OCI-LY3 (cell line): Measurements from ENCODE around the gene FGF2.
A peak's percentile ranks its signal among the peaks of the same experiment; 100 is the strongest.

ENCODE experiments used
- H2AFZ ChIP-seq: fragments of 200-600, 300-600 bp; shearing (Covaris generic); 2 replicates; pipeline ENCODE4 v1.6.0; 2014; ENCODE audit warnings: antibody characterized with exemption, low read depth, low read length
- H3K27ac ChIP-seq: fragments of 200-600, 300-600 bp; sonication (generic); 2 replicates; pipeline ENCODE4 v1.5.1; 2014; ENCODE audit warnings: mild to moderate bottlenecking, low read length, moderate library complexity, mixed read lengths
- H3K27me3 ChIP-seq: fragments of 200-600, 300-600 bp; sonication (generic); 2 replicates; pipeline ENCODE4 v1.6.1; 2014; ENCODE audit warnings: low read depth, low read length, mixed read lengths
- H3K36me3 ChIP-seq: fragments of 200-600, 300-600 bp; sonication (generic); replicated peaks from 2 replicates; pipeline ENCODE3; 2014; ENCODE audit warnings: low read depth, low read length, mixed read lengths
- H3K4me1 ChIP-seq: fragments of 300-600, 200-600 bp; sonication (generic); 2 replicates; pipeline ENCODE4 v1.6.1; 2014; ENCODE audit warnings: low read length, mixed read lengths
- H3K4me2 ChIP-seq: fragments of 200-600, 300-600 bp; sonication (generic); 2 replicates; pipeline ENCODE4 v1.6.1; 2014; ENCODE audit warnings: low read length, mixed read lengths
- H3K4me3 ChIP-seq: fragments of 300-600, 200-600 bp; sonication (generic); 2 replicates; pipeline ENCODE4 v1.5.1; 2014; ENCODE audit warnings: antibody characterized with exemption, mild to moderate bottlenecking, low read length, moderate library complexity
- H3K79me2 ChIP-seq: fragments of 300-600, 200-600 bp; shearing (Covaris generic); 2 replicates; pipeline ENCODE4 v1.6.1; 2014; ENCODE audit warnings: mild to moderate bottlenecking, low read length, mixed read lengths
- H3K9ac ChIP-seq: fragments of 300-600, 200-600 bp; shearing (Covaris generic); 2 replicates; pipeline ENCODE4 v1.6.0; 2014; ENCODE audit warnings: mild to moderate bottlenecking, low read length, moderate library complexity
- H3K9me3 ChIP-seq: fragments of 200-600, 300-600 bp; shearing (Covaris generic); 2 replicates; pipeline ENCODE4 v1.6.1; 2014; ENCODE audit warnings: low read length, mixed read lengths; ENCODE audit not compliant: insufficient read depth
- H4K20me1 ChIP-seq: fragments of 200-600, 300-600 bp; sonication (generic); 2 replicates; pipeline ENCODE4 v1.6.1; 2016; ENCODE audit warnings: low read length, mixed read lengths; ENCODE audit not compliant: insufficient read depth
- CTCF ChIP-seq: fragments of 200-600, 300-600 bp; sonication (generic); IDR thresholded peaks from 2 replicates; pipeline ENCODE4 v1.5.1; 2014; ENCODE audit warnings: antibody characterized with exemption, low read length, low read depth
- EZH2phosphoT487 ChIP-seq: fragments of 200-600 bp; shearing (Covaris generic); IDR thresholded peaks from 2 replicates; pipeline ENCODE4 v1.6.1; 2018; ENCODE audit warnings: antibody characterized with exemption, mixed run types, low read depth

FGF2 gene

GRCh38 chr4:122912810-122913575, 86.4 kb downstream of the FGF2 start:
- Histone ChIP-seq H2AFZ (no peak overlapping the region), H3K27ac (no peak overlapping the region), H3K36me3 (no peaks in the 10 kb centered on the region), H4K20me1 (no peaks in the 10 kb centered on the region), H3K9me3 (no peaks in the 10 kb centered on the region), H3K9ac (no peak overlapping the region), H3K4me2 (no peak overlapping the region), H3K4me1 (peaks cover 5% of the 10 kb centered on the region), H3K4me3 (no peak overlapping the region), H3K27me3 (no peaks in the 10 kb centered on the region), H3K79me2 (no peaks in the 10 kb centered on the region)
- TF ChIP-seq CTCF = no peak
- TF ChIP-seq EZH2phosphoT487 = no peak

GRCh38 chr4:122914292-122914904, 87.8 kb downstream of the FGF2 start:
- H3K36me3 ChIP-seq = no peaks in the 10 kb centered on the region
- no peaks in the 10 kb centered on the region for H4K20me1 ChIP-seq
- H2AFZ ChIP-seq = no peak overlapping the region
- no peak overlapping the region for H3K9ac ChIP-seq
- H3K27me3 ChIP-seq = no peaks in the 10 kb centered on the region
- H3K4me2 ChIP-seq = no peak overlapping the region
- no peaks in the 10 kb centered on the region for H3K79me2 ChIP-seq
- no peak overlapping the region for H3K4me3 ChIP-seq
- H3K4me1 ChIP-seq = peaks cover 5% of the 10 kb centered on the region
- TF ChIP-seq EZH2phosphoT487 (no peak), CTCF (peak; percentile 64)
- H3K9me3 ChIP-seq = no peaks in the 10 kb centered on the region
- H3K27ac ChIP-seq = no peak overlapping the region

DNA sequence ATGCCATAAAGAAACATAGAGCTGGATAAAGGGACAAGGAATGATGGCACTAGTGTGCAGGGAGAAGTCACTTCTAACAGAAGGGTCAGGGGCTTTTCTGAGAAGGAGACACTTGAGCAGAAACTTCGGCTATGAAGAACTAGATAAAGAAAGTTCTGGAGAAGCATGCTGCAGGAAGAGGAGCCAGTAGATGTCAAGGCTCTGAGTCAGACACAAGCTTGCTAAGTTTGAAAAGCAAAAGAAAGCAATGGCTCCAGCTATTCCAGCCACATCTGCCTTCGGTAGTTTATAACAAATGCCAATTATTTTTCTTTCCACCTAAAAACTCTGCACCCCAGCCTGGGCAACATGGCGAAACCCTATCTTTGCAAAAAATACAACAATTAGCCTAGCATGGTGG, 88.3 kb downstream of the FGF2 start:
- TF ChIP-seq EZH2phosphoT487 (no peak), CTCF (no peak)
- no peaks in the 10 kb centered on the region for H3K79me2 ChIP-seq
- no peaks in the 10 kb centered on the region for H3K9me3 ChIP-seq
- H3K9ac ChIP-seq = no peak overlapping the region
- no peak overlapping the region for H2AFZ ChIP-seq
- no peaks in the 10 kb centered on the region for H3K27me3 ChIP-seq
- no peaks in the 10 kb centered on the region for H4K20me1 ChIP-seq
- peaks cover 5% of the 10 kb centered on the region for H3K4me1 ChIP-seq
- H3K4me3 ChIP-seq = no peak overlapping the region
- no peak overlapping the region for H3K4me2 ChIP-seq
- H3K27ac ChIP-seq = no peak overlapping the region
- H3K36me3 ChIP-seq = no peaks in the 10 kb centered on the region

- no peak for TF ChIP-seq CTCF
- no peak for TF ChIP-seq EZH2phosphoT487
- Histone ChIP-seq H3K9ac (no peak overlapping the region), H3K27ac (no peak overlapping the region), H2AFZ (no peak overlapping the region), H3K36me3 (no peaks in the 10 kb centered on the region), H3K79me2 (peaks cover 3% of the 10 kb centered on the region; the same call in 1 of the 2 replicates), H3K27me3 (no peaks in the 10 kb centered on the region), H3K4me3 (no peak overlapping the region), H3K9me3 (no peaks in the 10 kb centered on the region), H3K4me1 (no peaks in the 10 kb centered on the region), H4K20me1 (no peaks in the 10 kb centered on the region), H3K4me2 (no peak overlapping the region)
Observed at GRCh38 chr4:122917731-122918130, 91.1 kb downstream of the FGF2 start.
